Epithelial cell of alveolus of lung (primary cell): Measurements from ENCODE around the gene ANKRD40CL. TPM values are rescaled to one million over a fixed set of nuclear protein-coding genes. Genes with fewer than 3 reads are reported as not detected.

ENCODE experiments used
- total RNA-seq: library from RNA; depleted of rRNA; stranded (reverse); fragments of >200 nt; gene quantifications from 2 replicates; pipeline ENCODE4 v1.2.1, GENCODE V29; 2015

Gene ANKRD40CL, protein sequence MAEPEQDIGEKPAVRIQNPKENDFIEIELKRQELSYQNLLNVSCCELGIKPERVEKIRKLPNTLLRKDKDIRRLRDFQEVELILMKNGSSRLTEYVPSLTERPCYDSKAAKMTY
- not detected in 2 replicates for total RNA-seq

DNA sequence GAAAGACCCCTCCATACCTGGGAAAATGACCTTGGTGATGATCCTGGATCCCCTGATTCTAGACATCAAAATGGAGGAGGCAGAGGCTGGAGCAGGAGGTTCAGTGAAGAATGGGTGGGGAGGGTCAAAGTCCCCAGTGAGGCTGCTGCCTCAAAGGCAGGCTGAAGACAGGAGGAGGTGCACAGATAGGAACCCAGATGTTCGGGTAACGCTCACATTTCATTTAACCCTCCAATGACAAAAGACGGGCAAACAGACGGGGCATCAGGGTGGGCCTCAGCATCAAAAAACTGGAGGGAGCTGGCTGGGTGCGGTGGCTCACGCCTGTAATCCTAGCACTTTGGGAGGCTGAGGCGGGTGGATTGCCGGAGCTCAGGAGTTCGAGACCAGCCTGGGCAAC is at the start of gene ANKRD40CL:
ANKRD40CL (minus strand) TSS at position 73 of the 400 bp plus-strand sequence. CDS start 605 bp downstream, outside the sequence.

DNA sequence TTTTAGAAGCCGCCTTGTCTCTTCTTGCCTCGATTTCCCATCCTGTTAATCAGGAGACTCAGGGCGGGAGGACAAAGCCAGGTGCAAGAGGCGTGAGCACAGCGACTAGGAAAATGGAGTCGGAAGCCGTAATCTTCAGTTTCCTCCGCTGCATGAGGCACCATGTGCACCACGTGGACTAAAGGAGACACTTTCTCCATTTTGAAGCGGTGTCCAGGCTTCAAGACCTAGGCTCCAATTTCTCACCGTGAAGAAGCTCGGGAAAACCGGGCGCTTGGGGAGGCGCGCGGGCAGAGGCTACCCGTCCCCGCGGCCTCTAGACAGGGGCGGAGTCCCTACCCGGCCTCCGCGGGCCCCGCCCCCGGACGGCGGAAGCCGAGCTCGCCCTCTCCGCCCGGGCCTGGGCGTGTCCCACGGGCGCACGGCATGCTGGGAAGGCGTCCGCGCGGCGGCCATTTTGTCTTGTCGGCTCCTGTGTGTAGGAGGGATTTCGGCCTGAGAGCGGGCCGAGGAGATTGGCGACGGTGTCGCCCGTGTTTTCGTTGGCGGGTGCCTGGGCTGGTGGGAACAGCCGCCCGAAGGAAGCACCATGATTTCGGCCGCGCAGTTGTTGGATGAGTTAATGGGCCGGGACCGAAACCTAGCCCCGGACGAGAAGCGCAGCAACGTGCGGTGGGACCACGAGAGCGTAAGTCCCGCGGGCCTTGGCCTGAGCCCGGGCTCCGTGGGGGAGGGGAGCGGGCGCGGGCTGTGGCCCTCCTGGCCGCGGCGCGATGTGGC is 48.0 kb downstream of the ANKRD40CL start, which contains the start of gene LUC7L3:
LUC7L3 (plus strand) TSS at position 460 of the 780 bp plus-strand sequence; CDS start at position 590, 130 bp downstream.

Other genes starting within 250 kb of the ANKRD40CL start
- 0.08 and 0.26 TPM in 2 replicates for gene EPN3, start 234.8 kb downstream of the ANKRD40CL start, total RNA-seq
- gene SPATA20, start 220.3 kb downstream of the ANKRD40CL start, total RNA-seq, result 38.5 and 64.8 TPM in 2 replicates
- under 0.01 and 0.96 TPM in 2 replicates for gene CACNA1G, start 206.8 kb downstream of the ANKRD40CL start, total RNA-seq
- gene ABCC3, start 132.6 kb downstream of the ANKRD40CL start, total RNA-seq, result 5.2 and 13.9 TPM in 2 replicates
- 19.9 and 28.3 TPM in 2 replicates for gene ANKRD40, start 59.6 kb downstream of the ANKRD40CL start, total RNA-seq
- 8.5 and 41.8 TPM in 2 replicates for gene LUC7L3, start 47.9 kb downstream of the ANKRD40CL start, total RNA-seq
- not detected in 2 replicates for gene WFIKKN2, start 68.1 kb upstream of the ANKRD40CL start, total RNA-seq
- 5.8 and 12.7 TPM in 2 replicates for gene TOB1, start 98.8 kb upstream of the ANKRD40CL start, total RNA-seq